Muscle layer of colon (tissue), 2 donors: ENCODE measurements around the gene SYNPO2L.
"Not testable (repeated sequence)": the region's sequence is repeated elsewhere in the genome, so short reads cannot be mapped to it uniquely, and the experiment has no call there.

Experiments
- H3K27ac ChIP-seq: one replicate; pipeline ENCODE4 v1.7.0; 2013; ENCODE audit warnings: low read depth, mild to moderate bottlenecking, low read length, moderate library complexity
- H3K27me3 ChIP-seq, 2 donors: one replicate each; pipeline ENCODE4 v1.7.0; 2013; ENCODE audit warnings: low read length in 2 of 2, mild to moderate bottlenecking in 2 of 2; ENCODE audit not compliant: insufficient read depth in 2 of 2, control insufficient read depth in 1 of 2
- H3K36me3 ChIP-seq: one replicate; pipeline ENCODE4 v1.7.0; 2013; ENCODE audit warnings: mild to moderate bottlenecking, low read length; ENCODE audit not compliant: insufficient read depth
- H3K4me1 ChIP-seq: one replicate; pipeline ENCODE4 v1.7.0; 2013; ENCODE audit warnings: mild to moderate bottlenecking, low read length; ENCODE audit not compliant: insufficient read depth
- H3K4me3 ChIP-seq, 2 donors: one replicate each; pipeline ENCODE4 v1.7.0; 2013; ENCODE audit warnings: low read length in 2 of 2, low read depth in 1 of 2, mild to moderate bottlenecking in 1 of 2, moderate library complexity in 1 of 2
- H3K9ac ChIP-seq: one replicate; pipeline ENCODE4 v1.7.0; 2013; ENCODE audit warnings: low read length
- H3K9me3 ChIP-seq: one replicate; pipeline ENCODE4 v1.7.0; 2013; ENCODE audit warnings: mild to moderate bottlenecking, low read length
- donor health status: abdominal sarcoma.
- donor health status: Adenocarcinoma of cecum.

The SYNPO2L gene

DNA sequence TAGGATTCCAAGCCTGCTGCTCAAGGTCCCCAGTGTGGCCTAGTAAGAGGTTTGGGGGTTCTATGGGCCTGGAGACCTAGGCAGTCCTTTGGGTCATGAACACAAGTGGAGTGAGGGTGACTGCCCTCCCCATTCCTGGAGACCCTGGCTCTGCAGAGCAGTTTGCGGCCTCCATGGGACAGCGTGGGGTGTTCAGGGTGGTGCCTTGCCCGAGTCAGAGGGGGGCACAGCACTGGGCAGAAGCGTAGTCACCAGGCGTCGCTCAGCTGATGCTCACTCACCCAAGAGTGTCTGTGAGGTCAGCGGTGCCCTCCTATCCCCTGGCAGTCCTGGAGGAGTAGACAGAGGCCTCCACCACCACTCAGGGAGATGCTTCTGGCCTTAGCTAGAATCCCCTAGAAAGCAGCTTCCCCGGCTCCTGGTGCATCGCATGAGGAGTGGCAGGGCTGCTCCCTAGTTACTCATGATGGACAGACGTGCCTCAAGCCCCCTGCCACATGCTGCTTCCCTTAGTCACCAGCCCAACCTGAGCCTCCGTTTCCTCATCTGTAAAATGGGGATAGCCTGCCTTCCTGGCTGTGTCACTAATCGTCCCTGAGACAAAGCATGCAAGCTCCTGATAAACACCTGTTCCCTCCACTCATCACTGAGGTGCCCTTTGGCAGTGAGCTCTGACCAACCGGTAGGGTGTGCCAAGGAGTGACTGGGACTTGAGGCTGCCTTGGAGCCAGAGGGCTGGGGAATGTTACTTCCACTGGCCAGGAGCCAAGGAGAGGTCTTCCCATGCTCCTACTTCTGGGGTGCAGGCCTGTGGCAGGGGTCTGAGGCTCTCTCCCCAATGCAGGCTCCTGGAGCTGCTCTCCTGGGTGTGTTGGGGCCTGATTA lies 8.6 kb upstream of the SYNPO2L start:
- H3K9ac ChIP-seq, H3K4me3 ChIP-seq, H3K27me3 ChIP-seq, H3K9me3 ChIP-seq, H3K4me1 ChIP-seq, H3K27ac ChIP-seq, H3K36me3 ChIP-seq: not testable (repeated sequence)

DNA sequence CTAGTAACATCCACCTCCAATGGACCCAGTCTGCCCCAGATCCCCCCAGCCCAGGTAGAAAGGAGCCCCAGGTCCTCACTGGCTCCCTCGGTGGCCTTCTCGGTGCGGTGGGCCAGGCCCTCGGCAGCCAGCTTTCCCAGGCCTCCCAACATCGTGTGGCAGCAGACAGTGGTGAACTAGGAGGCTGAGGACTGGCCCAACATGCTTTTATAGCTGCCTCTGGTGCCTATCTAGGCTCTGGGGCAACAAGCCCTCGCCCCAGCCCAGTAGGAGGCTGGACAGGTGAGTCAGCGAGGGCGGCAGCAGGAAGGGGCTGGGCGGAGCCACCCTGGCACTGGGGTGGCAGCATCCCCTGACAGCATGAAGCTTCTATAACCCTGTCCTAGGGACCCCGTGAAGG lies 7.8 kb upstream of the SYNPO2L start:
- not testable (repeated sequence) for H3K9me3 ChIP-seq, H3K36me3 ChIP-seq, H3K9ac ChIP-seq, H3K27ac ChIP-seq, H3K4me3 ChIP-seq, H3K27me3 ChIP-seq, H3K4me1 ChIP-seq

DNA sequence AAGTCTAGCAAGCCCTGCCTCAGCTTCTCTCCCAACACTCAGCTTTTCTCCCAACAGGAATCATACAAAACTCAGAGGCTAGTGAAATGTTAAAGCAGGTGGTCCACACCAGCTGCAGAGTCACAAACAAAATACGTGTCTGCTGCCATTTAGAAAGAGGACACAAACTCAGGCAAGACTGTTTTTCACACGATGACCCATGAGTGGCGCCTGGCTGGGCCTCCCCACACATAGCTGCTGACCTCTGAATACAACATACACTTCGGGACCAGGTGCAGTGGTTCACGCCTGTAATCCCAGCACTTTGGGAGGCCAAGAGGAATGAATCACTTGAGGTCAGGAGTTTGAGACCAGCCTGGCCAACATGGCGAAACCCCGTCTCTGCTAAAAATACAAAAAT lies 6.9 kb upstream of the SYNPO2L start:
- not testable (repeated sequence) for H3K27me3 ChIP-seq, H3K36me3 ChIP-seq, H3K4me3 ChIP-seq, H3K4me1 ChIP-seq, H3K9me3 ChIP-seq, H3K9ac ChIP-seq, H3K27ac ChIP-seq

DNA sequence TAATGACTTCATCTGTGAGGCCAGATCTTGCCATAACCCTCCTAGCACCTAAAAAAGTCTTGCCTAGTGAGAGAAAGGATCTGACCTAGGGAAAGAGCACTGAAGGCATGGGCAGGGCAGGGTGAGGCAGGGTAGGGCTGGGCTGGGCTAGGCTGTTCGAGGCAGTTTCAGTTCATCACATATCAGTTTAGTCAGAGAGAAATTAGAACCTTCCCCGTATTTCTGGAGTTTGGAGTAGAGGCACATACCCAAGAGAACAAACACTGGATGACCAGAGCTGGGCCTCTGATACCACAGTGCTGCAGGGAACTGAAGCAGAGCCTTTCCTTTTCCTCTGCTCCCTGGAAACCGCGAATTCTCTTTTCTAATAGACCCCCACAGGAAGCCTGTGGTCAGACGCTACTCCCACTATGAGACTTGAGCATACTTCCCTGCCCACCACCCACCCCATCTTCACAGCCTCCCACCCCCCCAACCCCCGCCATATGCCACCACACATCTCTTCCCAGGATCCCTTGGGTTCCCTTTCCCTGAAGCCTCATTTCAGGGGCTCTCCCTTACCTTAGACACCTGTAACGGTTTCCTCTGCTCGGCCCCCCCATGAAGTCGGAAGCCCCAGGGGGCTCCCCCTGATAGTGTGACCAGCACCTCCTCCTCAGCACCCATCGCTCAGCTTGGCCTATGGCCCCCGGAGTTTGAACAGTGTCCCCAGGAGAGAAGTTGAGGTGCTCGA lies 406 bp downstream of the SYNPO2L start:
- Histone ChIP-seq H3K9ac (no peak overlapping the region), H3K27me3 (no peaks in the 10 kb centered on the region), H3K4me3 (no peak overlapping the region), H3K9me3 (no peaks in the 10 kb centered on the region), H3K36me3 (no peaks in the 10 kb centered on the region), H3K4me1 (no peaks in the 10 kb centered on the region), H3K27ac (no peak overlapping the region)

DNA sequence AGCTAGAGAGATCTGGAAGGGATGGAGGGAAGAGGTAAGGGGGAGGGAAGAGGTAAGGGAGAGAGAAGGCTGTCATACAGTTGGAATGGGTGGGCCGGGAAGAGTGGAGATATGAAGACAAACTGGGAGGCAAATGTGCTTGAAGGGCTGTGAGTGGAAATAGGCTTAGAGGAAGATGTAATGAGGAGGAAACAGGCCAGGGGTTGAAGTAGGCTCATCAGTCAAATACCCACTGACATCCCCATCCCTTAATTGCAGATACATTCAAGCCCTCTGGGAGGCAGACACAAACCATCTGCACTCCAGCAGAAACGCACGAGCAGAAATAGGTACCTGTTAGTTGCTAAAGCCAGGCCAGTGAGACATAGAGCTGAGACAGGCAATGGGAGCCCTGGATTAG lies 2.1 kb downstream of the SYNPO2L start:
- Histone ChIP-seq H3K4me3 (no peak overlapping the region), H3K9ac (no peak overlapping the region), H3K27ac (no peak overlapping the region)

DNA sequence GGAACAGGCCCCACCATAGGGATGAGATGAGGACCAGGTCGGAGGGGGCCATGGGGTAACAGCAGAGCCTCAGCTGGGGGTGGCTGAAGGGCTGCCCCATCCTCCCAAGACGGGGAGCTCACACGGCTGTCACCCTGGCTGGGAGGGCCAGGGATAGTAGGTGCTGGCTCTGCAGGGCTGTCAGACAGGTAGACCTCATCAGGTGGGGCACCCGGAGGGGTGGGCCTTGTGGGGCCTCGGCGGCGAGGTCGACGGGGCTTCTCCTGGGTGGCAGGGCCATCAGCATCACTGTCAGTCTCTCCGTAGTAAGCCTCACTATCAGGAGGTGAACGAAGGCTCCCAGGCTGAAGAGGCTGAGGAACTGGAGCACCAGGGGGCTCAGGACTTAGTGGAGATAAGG lies 2.6 kb downstream of the SYNPO2L start:
- Histone ChIP-seq H3K9me3 (no peaks in the 10 kb centered on the region), H3K9ac (no peak overlapping the region), H3K27me3 (no peaks in the 10 kb centered on the region), H3K36me3 (no peaks in the 10 kb centered on the region), H3K4me3 (no peak overlapping the region), H3K4me1 (no peaks in the 10 kb centered on the region), H3K27ac (no peak overlapping the region)

More for the DNA sequence above, 2.1 kb downstream of the SYNPO2L start:
- Histone ChIP-seq H3K9me3 (no peaks in the 10 kb centered on the region), H3K4me1 (no peaks in the 10 kb centered on the region), H3K27me3 (no peaks in the 10 kb centered on the region), H3K36me3 (no peaks in the 10 kb centered on the region)

DNA sequence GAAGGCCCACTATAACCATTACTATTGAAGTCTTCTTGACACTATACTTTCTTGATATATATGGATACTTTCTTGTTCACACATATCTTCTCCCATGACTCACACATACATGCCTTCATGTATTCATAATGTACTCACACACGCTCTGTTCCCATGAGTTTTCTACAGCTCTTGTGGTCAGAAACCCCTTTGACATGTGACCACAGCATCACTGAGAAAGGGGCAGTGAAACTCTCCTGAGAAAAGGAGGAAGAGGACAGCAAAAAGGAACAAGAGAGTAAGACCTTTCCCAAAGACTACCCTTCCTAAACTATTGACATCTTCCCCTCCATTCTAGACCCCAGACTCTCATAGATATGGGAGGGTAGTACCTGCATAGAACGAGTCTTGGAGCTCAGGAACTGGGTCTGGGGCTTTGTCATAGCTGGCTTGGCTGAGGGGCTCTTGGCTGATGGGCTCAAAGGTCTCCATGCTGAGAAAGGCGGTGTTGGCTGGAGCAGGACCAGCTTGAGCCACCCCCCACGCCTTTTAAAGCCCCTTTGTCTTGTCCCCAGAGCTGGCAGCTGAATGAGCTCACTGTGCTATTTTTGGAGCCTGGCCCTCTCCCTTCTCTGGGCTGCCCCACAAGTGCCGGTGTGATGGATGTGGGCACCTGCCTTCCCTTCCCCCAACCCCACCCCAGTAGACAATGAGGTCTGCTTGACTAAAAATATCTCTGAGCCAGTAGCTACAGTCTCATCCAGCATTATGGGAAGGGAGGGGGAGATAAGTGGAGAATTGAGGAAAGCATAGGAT lies 5.1 kb downstream of the SYNPO2L start:
- Histone ChIP-seq H3K4me1 (no peaks in the 10 kb centered on the region), H3K27me3 (no peaks in the 10 kb centered on the region), H3K9ac (no peak overlapping the region), H3K36me3 (no peaks in the 10 kb centered on the region), H3K27ac (no peak overlapping the region), H3K4me3 (no peak overlapping the region), H3K9me3 (no peaks in the 10 kb centered on the region)

DNA sequence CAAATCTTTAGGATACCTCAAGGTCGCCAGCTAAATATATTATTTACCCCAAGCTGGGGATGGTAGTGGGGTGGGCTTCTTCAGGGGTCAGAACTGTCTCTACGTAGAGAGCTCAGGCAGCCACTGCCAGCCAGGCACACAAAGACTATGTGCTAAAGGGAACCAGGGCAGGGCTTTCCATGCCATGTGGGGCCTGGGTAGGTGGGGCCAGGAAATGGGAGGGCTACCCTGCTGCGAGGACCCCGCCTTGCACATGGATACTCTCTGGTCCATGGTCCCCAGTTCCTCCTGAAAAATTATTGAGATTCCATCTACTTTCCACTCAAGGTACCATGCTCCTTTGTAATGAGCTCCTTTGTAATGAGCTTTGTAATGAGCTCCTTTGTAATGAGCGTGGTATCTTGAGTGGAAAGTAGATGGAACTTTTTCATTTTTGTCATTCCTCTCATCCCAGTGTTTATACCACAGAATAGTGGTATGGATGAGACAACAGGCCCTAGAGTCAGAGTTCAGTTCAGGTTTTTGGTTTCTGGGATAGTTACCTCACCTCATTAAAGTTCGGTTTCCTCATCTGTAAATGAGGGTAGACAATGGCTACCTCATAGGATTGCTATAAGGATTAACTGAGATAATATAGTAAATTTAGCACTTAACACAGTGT lies 5.8 kb downstream of the SYNPO2L start:
- H3K36me3 ChIP-seq = no peaks in the 10 kb centered on the region
- H3K4me3 ChIP-seq = no peak overlapping the region
- H3K9ac ChIP-seq = no peak overlapping the region
- H3K9me3 ChIP-seq = no peaks in the 10 kb centered on the region
- H3K27ac ChIP-seq = no peak overlapping the region
- no peaks in the 10 kb centered on the region for H3K27me3 ChIP-seq
- no peaks in the 10 kb centered on the region for H3K4me1 ChIP-seq

DNA sequence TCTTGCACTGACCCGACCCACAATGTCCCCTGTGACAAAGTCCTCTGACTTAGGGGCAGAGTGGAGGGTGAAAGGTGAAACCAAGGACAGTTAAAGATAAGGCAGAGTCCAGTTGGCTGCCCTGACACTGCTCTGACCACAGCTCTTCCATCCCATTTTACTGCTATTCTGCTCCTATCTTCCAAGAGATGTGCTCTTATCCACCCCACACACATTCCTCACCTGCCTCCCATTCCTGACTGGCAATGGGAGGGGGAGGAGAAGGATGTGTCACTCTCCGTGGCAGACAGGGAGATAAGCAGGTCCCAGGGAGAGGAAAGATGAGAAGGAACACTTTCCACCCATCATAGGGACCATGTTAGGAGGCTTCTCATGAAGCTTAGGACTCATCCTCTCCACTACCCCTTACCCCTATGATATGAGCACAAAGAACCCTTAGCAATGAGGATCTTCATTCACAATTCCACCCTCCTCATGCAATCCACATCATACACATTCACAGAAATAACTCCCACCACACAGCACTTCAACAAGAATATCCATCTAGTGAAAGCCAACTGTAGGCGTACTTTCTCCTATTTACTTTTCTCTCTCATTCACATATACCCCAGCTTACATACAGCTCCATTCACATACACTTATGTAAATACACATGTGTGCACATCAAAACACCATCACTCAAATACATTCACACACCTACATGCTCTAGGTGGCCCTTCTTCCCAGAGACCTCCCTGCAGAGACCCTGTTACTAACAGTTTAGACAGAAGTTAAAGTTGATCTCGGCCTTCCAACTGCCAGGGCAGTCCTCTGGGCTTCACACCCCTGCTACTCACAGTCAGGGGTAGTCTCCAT lies 6.6 kb downstream of the SYNPO2L start:
- Histone ChIP-seq H3K9me3 (no peaks in the 10 kb centered on the region), H3K4me3 (no peak overlapping the region), H3K4me1 (no peaks in the 10 kb centered on the region)

DNA sequence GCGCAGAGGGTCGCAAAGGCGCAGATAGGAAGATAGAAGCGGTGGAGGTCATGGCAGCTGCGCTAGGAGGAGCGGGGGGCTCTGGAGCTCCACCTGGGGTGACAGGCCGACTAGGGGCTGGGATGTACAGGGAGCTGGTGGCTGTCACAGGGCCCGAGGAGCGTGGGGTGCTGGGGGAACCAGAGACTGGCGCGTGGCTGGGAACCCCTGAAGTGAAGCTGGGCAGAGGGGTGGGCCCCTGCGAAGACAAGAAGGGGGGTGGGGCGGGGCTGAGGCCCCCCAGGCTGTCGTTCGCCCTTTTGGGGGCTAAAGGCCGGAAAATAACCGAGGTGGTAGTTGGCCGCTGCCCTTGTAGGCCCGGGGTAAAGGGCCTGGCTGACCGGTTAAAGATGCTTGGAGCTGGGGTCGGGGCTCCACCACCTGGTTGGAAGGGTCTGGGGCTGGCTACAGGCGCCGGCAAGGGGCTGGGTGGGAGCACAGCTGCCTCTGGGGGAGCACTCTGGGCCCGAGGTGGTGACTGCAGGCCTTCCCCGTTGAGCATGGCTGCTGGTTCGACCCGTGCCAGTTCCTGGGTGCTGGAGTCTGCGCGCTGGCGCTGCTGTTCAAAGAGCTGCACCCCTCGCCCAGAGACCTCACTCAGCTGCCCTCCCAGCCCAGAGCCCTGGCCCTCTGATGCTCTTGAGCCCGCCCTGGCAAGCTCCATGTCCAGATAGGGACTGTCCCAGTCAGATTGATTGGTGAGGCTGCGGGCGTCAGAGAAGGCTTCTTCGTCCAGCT lies 7.8 kb downstream of the SYNPO2L start:
- Histone ChIP-seq H3K9me3 (no peaks in the 10 kb centered on the region), H3K9ac (peak overlapping the region; percentile 51), H3K27me3 (no peaks in the 10 kb centered on the region), H3K4me3 (peak overlapping the region; percentile 87 to 97), H3K4me1 (no peaks in the 10 kb centered on the region), H3K36me3 (no peaks in the 10 kb centered on the region), H3K27ac (peak overlapping the region; percentile 80)

More for the DNA sequence above, 6.6 kb downstream of the SYNPO2L start:
- Histone ChIP-seq H3K27ac (no peak overlapping the region), H3K36me3 (no peaks in the 10 kb centered on the region), H3K9ac (no peak overlapping the region), H3K27me3 (no peaks in the 10 kb centered on the region)
